Activated T-cell treated with anti-CD3 and anti-CD28 coated beads, Interleukin-2, amount 50 U/mL, for 4 hours (primary cell): ENCODE results near the gene RTN4R. TPM values are rescaled to one million over a fixed set of nuclear protein-coding genes. Genes with fewer than 3 reads are reported as not detected.

Experiments used
- ATAC-seq, 2 donors: fragments of 200-7000 bp; cut with Tn5 transposase; one replicate each; pipeline ENCODE4 v1.10.0; 2021
- DNase-seq: peaks from one replicate; pipeline ENCODE4 v3.0.0-alpha.2; 2020
- H3K27me3 Mint-ChIP-seq: one replicate; pipeline ENCODE4 v1.8.0; 2021; ENCODE audit warnings: low read depth, mixed read lengths
- H3K36me3 Mint-ChIP-seq: one replicate; pipeline ENCODE4 v1.8.0; 2022; ENCODE audit warnings: mixed read lengths; ENCODE audit not compliant: insufficient read depth
- H3K4me1 Mint-ChIP-seq: one replicate; pipeline ENCODE4 v1.8.0; 2021; ENCODE audit warnings: low read depth, mixed read lengths
- H3K4me3 Mint-ChIP-seq: one replicate; pipeline ENCODE4 v1.8.0; 2021; ENCODE audit warnings: mild to moderate bottlenecking, moderate library complexity, mixed read lengths
- H3K9me3 Mint-ChIP-seq: one replicate; pipeline ENCODE4 v1.8.0; 2021; ENCODE audit warnings: mixed read lengths
- total RNA-seq, 3 donors: library from RNA; stranded (reverse); gene quantifications; one replicate each; pipeline ENCODE4 v1.2.1, GENCODE V29; 2021

RTN4R gene
- total RNA-seq, 3 donors from 2014 or later, result 0.89 to 1.4 (median 1.0) TPM

DNA sequence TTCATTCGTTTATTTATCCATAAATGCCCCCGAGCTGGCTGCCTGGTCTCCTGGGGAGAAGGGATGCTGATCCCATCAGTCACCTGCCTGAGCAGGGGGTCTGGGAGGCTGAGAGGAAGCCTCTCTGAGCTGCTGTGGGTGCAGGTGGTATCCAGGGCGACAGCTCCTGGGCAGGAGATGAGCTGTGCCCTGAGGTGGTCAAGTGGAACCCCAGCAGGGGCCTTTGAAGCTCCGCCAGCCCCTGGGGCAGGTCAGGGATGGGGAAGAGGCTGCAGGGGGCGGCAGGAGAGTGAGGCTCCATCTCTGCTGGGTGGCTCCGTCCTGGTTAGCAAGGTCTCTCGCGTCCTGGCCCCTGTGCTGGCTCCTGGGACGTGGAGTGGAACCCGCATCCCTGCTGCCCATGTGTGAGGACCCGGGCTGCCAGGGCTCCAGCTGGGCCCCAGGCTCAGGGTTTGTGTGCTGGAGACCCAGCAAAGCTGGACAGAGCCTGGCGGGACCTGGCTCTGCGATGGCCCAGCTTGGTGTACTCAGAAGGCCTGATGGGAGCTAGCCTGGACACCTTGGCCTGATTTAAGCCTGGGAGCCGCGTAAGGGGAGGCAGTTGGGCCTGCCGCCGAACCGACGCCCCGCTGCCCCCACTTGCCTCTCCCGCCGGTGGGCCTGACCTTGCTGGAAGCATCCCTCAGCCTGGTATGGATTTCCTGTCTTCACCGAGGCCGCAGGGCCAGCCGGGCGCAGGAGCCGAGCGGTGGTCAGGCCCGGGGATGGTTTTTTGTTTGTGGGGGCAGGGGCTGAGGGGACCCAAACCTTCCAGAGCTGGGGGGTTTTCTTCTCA lies 44.5 kb downstream of the RTN4R start:
- Mint-ChIP-seq H3K27me3 (no peaks in the 10 kb centered on the region), H3K4me1 (no peaks in the 10 kb centered on the region), H3K9me3 (no peaks in the 10 kb centered on the region), H3K36me3 (no peaks in the 10 kb centered on the region), H3K4me3 (no peak overlapping the region)
- no peak for DNase-seq
- ATAC-seq, result no peak

DNA sequence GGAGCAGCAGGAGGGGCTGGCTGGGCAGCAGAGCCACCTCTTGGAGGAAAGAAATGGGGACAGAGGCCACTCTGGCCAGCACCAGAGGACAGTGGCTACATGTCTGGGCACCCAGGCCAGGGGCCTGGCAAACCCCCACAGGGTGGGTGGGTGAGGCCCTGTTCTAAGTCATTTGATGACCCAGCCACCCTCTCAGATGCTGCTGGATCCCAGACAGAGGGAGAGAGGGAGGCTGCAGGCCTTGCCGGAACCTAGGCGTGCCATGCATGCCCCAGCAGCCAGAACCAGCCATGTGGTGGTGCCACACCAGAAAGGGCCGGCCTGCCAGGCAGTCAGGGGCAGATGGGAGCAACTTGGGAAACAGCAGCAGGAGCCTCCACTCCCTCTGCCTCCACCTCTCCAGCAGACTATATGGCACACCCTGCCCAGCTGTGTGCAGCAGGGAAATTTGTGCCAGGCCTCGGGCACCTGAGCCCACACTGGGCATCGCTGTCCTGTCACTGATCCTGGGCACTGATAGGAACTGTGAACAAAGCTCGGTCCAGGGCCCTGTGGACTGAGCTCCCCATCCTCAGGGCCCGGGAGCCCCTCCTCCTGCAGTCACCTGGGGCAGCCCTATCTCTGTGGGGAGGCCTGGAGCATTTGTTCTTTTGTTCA lies 45.2 kb downstream of the RTN4R start:
- no peak for DNase-seq
- Mint-ChIP-seq H3K36me3 (no peaks in the 10 kb centered on the region), H3K27me3 (peaks cover 2% of the 10 kb centered on the region), H3K4me1 (no peaks in the 10 kb centered on the region), H3K9me3 (no peaks in the 10 kb centered on the region), H3K4me3 (no peak overlapping the region)
- no peak for ATAC-seq

DNA sequence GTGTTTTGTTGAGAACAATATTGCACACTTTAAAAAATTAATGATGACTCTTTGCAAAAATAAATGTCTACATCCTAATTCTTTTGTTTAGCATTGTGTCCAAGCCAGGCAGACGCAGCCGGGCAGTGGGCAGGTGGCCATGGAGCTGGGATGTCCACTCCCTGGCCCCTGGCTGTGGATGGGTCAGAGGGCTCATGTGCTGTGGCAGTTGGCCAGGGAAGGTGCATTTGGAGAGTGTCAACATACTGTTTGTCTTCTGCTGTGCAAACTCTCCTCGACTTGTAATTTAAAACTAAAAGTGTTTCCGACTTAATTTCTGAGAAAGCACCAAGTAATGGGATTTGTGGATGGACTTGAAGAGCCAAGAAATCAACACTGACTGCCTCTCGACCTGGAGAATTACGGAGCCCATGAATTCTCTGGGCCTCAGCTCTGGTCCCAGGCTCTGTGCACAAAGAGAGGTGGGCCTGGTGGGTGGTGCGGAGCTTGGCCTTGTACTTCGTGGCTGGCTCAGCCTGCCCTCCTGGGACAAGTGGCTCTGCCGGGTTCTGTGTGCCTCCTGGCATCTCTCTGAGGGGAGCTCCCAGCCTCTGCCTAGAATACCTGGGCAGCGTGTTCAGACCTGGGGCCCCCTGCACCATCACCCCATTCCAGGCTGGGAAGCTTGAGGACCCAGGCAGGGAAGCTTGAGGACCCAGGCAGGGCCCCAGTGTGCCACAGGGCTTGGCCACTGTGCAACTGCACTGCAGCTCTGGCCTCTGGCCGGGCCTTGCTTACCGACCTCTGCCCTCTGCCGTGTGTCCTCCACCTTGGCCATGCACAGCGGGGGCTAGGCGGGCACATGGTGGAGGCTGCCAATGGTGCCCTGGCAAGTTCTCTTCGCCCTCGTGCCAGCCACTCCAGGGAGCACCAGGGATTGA lies 46.4 kb downstream of the RTN4R start:
- DNase-seq (no peak), ATAC-seq (no peak)
- Mint-ChIP-seq H3K9me3 (no peaks in the 10 kb centered on the region), H3K4me1 (no peaks in the 10 kb centered on the region), H3K36me3 (no peaks in the 10 kb centered on the region), H3K4me3 (no peak overlapping the region), H3K27me3 (peaks cover 2% of the 10 kb centered on the region)

DNA sequence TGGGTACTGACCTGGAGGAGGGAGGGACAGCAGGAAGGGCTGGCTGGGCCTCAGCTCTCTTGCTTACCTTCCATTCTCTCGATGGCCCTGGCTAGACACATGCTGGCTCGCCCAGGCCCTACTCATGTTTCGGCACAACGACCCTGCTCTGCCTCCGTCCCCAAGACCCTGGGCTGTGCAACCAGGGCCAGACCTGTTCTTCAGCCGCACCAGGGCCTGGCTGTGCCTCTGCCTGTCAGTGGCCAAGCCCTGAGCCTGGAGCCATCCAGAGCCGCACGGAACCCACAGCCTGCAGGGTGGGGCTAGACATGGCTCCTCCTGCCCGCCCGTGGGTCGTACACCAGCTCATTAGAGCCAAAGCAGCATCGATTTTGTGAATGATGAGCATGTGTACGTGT lies 47.5 kb downstream of the RTN4R start:
- ATAC-seq (no peak), DNase-seq (no peak)
- Mint-ChIP-seq H3K27me3 (peaks cover 2% of the 10 kb centered on the region), H3K9me3 (no peaks in the 10 kb centered on the region), H3K4me1 (no peaks in the 10 kb centered on the region), H3K36me3 (no peaks in the 10 kb centered on the region), H3K4me3 (no peak overlapping the region)

DNA sequence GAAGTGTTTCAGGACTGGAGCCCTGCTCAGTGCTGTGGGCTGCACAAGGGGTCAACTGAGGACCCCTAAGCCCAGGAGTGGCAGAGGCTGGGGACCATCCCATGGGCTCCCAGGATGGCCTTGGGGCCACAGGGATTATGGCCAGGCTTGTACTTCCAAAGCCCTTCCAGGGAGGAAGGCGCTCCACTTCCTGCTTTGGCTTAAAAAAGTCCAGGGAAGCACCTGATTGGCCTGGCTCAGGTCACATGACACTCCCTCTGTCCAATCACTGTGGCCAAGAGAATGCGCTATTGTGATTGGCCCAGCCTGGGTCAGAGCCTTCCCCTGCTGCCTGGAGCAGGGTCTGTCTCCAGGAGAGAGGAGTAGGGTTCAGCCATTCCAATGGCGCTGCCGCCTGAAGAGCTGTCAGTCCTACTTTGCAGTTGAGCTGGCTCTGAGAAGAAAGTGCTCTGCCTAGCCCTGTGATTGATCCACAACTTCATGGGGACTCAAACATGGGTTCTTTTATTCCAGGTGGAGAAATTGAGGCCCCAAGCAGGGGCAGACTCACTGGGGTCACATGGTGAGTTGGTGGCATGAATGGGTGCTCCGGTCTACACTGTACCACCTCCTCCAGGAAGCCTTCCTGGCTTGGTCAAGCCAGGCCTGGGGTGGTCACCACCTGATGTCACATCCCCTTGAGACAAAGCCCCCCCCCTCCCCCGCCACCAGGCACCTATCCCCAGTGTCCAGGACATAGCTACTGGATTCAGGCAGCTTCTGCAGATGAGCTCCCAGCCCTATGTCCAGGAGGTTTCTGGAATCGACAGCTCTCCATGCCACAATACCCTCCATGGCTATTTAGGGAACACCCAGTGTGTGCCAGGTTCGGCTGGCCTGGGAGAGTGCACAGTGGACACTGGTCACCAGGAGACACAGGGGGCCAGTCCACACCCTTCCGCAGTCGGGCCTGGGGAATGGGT lies 48.2 kb downstream of the RTN4R start:
- DNase-seq, result no peak
- Mint-ChIP-seq H3K4me1 (no peaks in the 10 kb centered on the region), H3K4me3 (no peak overlapping the region), H3K36me3 (no peaks in the 10 kb centered on the region), H3K9me3 (no peaks in the 10 kb centered on the region), H3K27me3 (peaks cover 2% of the 10 kb centered on the region)
- ATAC-seq, result no peak

DNA sequence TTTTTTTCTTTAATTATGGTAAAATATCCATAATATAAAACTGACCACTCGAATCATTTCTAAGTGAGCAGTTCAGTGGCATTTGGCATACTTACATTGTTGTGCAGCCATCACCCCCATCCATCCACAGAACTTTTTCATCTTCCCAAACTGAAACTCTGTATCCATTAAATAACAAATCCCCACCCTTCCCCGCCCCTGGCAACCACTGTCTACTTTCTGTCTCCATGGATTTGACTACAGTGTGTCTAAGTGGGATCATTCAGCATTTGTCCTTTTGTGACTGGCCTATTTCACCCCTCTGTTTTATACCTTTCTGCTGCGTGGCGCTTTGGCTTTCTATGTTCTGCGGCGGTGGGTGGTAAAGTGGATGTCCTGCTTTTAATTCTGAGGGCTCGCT lies 49.1 kb downstream of the RTN4R start:
- Mint-ChIP-seq H3K9me3 (no peaks in the 10 kb centered on the region), H3K4me1 (no peaks in the 10 kb centered on the region), H3K27me3 (peaks cover 2% of the 10 kb centered on the region), H3K36me3 (no peaks in the 10 kb centered on the region), H3K4me3 (no peak overlapping the region)
- no peak for ATAC-seq
- no peak for DNase-seq

DNA sequence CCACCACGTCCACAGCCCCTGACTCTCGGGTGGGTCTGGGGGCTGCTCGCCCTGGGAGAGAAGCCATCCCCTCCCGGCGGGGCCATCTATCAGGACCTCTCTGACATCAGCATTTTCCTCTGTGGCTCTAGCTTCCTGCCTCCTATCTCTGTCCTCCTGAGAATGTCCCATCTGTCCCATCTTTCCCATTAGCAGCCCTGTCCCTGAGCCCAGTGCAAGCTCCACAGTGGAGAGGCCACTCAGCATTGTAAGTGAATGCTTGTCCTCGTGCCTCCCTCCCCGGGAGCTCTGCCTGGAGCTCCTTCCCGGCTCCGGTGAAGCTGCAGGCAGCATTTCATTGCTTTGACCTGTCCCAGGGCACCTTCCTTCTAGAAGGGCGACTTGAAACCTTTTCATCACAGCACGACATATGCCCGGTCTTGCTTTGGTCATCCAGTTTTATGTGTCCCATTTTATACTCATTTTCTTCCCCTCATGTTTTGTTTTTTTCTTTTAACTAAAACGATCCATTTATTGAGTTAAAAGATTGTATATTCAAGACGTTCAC lies 49.7 kb downstream of the RTN4R start:
- Mint-ChIP-seq H3K4me3 (no peak overlapping the region), H3K36me3 (no peaks in the 10 kb centered on the region), H3K27me3 (peaks cover 2% of the 10 kb centered on the region), H3K4me1 (no peaks in the 10 kb centered on the region), H3K9me3 (no peaks in the 10 kb centered on the region)
- ATAC-seq, result no peak
- no peak for DNase-seq

DNA sequence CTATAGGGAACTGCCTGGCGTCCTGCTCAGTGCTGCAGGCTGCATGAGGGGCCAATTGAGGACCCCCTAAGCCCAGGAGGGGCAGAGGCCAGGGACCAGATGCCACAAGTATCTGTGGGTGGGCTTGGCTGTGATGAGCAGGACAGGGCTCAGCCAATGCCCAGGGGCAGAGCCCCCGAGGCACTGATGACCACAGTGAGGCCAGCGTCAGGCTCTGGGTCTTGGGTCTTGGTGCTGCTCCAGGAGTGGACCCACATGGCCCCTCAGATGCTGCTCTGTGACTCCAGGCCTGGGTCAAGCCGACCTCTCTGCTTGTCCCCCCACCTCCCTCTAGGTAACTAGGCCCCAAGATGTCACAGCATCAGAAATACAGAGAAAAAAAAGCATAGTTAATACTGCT lies 50.6 kb downstream of the RTN4R start:
- no peak overlapping the region for H3K4me3 Mint-ChIP-seq
- DNase-seq, result no peak
- peaks cover 1% of the 10 kb centered on the region for H3K4me1 Mint-ChIP-seq
- ATAC-seq, result no peak
- H3K36me3 Mint-ChIP-seq, result no peaks in the 10 kb centered on the region
- H3K27me3 Mint-ChIP-seq, result peaks cover 2% of the 10 kb centered on the region
- H3K9me3 Mint-ChIP-seq, result no peaks in the 10 kb centered on the region

DNA sequence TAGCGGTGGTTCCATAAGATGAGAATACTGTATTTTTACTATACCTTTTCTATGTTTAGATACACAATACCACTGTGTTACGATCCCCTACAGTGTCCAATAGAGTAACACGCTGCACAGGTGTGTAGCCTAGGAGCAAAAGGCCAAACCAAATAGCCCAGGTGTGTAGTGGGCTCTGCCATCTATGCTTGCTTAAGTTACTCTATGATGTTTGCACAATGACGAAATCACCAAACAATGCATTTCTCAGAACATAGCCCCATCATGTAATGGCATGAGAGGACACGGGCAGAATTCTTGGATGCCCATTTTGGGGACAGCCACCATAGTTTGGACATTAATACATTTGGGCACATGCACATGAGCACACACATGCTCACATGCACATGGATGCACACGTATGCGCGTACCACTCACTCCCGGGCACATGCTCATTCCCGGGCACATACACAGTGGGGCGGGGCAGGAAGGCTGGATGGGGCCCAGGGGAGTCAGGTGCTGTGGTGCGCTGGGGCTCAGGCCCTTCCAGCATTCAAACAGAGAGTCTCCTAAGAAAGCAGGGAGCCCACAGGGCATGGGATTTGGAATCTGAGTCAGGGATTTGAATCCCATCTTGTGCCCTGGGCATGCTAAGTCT lies 51.1 kb downstream of the RTN4R start:
- H3K36me3 Mint-ChIP-seq, result no peaks in the 10 kb centered on the region
- H3K27me3 Mint-ChIP-seq, result peaks cover 2% of the 10 kb centered on the region
- no peak overlapping the region for H3K4me3 Mint-ChIP-seq
- no peak for ATAC-seq
- DNase-seq, result no peak
- H3K4me1 Mint-ChIP-seq, result peaks cover 6% of the 10 kb centered on the region
- H3K9me3 Mint-ChIP-seq, result no peaks in the 10 kb centered on the region

DNA sequence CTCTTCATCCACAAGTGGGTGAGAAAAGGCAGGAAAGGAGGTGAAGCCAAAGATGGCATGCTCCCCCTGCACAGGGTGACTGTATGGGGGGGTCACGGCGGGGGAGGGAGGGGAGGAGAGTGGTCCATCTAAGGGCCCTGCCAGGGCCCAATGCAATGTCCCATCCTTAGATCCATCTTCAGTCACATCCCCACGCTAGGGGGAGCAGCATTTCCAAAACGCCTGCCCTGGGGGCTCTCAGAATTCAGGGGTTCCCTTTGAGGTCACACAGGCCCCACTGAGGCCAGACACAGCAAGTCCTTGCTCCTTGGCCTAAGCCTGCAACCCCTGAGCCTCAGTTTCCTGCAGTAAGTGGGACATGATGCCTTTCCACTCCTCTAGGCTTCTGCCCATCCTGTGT lies 52.4 kb downstream of the RTN4R start:
- no peak overlapping the region for H3K4me3 Mint-ChIP-seq
- H3K27me3 Mint-ChIP-seq, result peaks cover 2% of the 10 kb centered on the region
- no peak for ATAC-seq
- H3K4me1 Mint-ChIP-seq, result peaks cover 6% of the 10 kb centered on the region
- no peaks in the 10 kb centered on the region for H3K9me3 Mint-ChIP-seq
- H3K36me3 Mint-ChIP-seq, result no peaks in the 10 kb centered on the region
- DNase-seq, result no peak

DNA sequence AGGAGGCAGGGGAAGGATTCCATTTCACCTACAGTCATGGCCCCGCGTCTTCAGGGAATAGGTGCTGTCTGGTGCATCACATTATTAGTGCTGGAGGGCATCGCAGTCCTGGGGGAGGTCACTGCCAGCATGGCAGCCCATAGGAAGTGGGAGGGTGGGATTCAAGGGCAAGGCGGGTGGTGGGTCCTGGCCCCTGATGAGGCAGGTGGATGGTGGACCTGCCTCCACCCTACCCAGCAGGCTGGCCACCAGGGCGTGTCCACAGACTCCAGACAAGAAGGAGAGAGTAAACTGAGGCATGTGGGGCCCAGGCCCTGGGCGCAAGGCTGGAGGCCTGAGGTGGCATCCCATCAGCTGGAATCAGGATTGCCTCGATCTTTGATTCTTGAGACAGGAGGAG lies 53.3 kb downstream of the RTN4R start:
- ATAC-seq (no peak), DNase-seq (no peak)
- no peaks in the 10 kb centered on the region for H3K36me3 Mint-ChIP-seq
- H3K27me3 Mint-ChIP-seq, result peaks cover 2% of the 10 kb centered on the region
- H3K9me3 Mint-ChIP-seq, result no peaks in the 10 kb centered on the region
- H3K4me3 Mint-ChIP-seq, result no peak overlapping the region
- peaks cover 6% of the 10 kb centered on the region for H3K4me1 Mint-ChIP-seq

DNA sequence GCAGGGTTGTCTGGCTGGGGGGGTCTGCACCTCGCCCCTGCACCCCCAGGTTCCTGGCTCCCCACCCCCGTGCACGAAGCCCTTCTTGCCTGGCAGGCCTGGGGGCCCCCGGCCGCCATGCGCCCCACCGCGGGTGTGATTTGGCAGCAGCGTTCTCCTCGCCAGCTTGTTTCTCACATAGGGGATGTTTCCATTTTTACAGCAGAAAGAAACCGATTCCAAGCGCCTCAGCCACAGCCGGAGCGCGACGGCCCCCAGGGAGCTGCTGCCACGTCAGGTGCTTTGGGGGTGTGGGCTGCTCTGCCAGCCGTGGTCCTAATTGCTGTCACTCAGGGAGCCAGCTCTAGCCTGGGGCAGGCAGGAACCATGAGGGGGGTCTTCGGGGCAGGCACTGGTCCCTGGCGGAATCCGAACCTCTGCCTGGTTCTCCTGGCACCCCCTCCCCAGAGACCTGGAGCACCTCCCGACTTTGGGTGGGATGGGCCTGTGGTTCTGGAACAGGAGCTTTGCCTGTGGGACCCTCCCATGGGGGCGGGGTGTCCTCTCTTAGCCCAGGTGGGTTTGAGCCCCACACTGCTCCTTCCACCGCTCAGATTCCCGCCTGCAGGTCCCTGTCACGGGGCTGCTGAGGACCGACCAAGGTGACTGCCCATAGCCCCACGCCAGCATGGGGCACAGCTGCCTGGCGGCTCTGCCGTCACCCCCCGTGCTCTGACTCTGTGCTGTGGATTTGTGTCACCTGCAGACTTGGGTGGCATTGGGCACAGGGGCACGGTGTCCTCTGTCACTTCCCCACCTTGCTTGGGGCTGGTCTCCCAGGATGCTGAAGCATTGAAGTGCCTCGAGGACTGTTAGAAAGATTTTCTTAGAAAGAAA lies 54.0 kb downstream of the RTN4R start:
- no peaks in the 10 kb centered on the region for H3K36me3 Mint-ChIP-seq
- peaks cover 2% of the 10 kb centered on the region for H3K27me3 Mint-ChIP-seq
- no peak overlapping the region for H3K4me3 Mint-ChIP-seq
- DNase-seq (no peak), ATAC-seq (no peak)
- no peaks in the 10 kb centered on the region for H3K9me3 Mint-ChIP-seq
- peaks cover 6% of the 10 kb centered on the region for H3K4me1 Mint-ChIP-seq
